ENCODE results near the gene THAP4.

DNA sequence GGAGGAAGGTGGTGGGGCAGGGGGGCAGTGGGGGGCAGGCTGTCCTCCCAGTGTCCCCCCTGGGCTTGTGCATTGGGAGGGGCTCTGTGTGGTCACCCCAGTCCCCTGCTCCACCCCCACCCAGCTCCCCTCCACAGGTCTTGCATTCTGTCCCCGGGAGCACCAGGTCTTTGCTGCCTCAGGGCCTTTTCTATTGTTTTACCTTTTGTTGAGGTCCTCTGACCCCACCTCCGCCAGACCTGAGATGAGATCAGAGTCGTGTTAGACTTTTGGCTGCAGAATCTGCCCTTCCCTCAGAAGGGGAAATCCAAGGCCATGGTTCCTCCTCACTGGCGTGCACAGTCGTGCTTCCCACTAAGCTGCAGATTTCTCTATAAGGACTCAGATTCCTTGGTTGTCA, 21.3 kb upstream of the THAP4 start:
- no peak for TF ChIP-seq CTCF (IDR thresholded peaks at IDR 0.05; ENCODE audit: insufficient read depth, low read length, poor library complexity, severe bottlenecking)
- no peak for TF ChIP-seq EZH2phosphoT487 (conservative IDR thresholded peaks at IDR 0.05; ENCODE audit: low read length)

Data from SU-DHL-6 (cell line).